Measurements from ENCODE around the gene FAAP20.

GRCh38 chr1:2151252-2151651 lies 43.3 kb downstream of the FAAP20 start:
- no peak for TF ChIP-seq POLR2A (IDR thresholded peaks at IDR 0.05; ENCODE audit: low read depth, low read length)
- TF ChIP-seq POLR2AphosphoS5 (IDR thresholded peaks at IDR 0.05; ENCODE audit: low read depth, low read length) = no peak

All from GM12891 (cell line).